ENCODE results near the gene PFN3.

GRCh38 chr5:177355162-177355867, 45.1 kb downstream of the PFN3 start:
- TF ChIP-seq POLR2A (IDR thresholded peaks at IDR 0.05) (no peak), CTCF (IDR thresholded peaks at IDR 0.05) (no peak)
